ENCODE data around the gene SYK. TPM values are rescaled to one million over a fixed set of nuclear protein-coding genes. Genes with fewer than 3 reads are reported as not detected.
A peak's percentile ranks its signal among the peaks of the same experiment; 100 is the strongest.
"Not testable (repeated sequence)": the region's sequence is repeated elsewhere in the genome, so short reads cannot be mapped to it uniquely, and the experiment has no call there.

Gene SYK
- total RNA-seq, 3 donors from 2014 or later (not counting 1 experiment from before 2014, with no cell fraction given) = 75.5 to 104 (median 78.0) TPM

DNA sequence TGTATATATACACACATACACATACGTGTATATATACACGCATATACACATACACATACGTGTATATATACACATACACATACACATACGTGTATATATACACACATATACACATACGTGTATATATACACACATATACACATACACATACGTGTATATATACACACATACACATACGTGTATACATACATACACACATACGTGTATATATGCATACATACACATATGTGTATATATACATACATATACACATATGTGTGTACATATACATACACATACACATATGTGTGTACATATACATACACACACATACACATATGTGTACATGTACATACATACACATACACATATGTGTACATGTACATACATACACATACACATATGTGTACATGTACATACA lies 82.6 kb downstream of the SYK start:
- no peak overlapping the region for H3K4me3 Mint-ChIP-seq

DNA sequence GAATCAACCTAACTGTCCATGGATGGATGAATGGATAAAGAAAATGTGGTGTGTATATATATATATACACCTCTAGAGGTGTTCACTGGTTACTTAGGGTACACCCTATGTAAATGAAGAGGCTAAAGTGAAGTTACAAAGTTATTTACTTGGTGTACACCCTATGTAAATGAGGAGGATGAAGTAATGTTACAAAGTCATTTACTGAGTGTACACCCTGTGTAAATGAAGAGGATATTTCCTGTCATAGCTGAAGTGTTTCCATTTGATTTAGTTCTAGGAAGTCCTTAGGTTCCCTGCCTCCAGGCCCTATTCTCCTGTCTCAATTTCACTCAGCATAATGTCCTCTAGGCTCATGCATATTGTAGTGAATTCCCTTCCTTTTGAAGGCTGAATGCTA lies 85.2 kb downstream of the SYK start:
- intact Hi-C loops (cut with micrococcal nuclease); H3K4me3 Mint-ChIP-seq; H3K4me3 ChIP-seq (ENCODE audit: low read length); H3K4me1 Mint-ChIP-seq; H3K27me3 ChIP-seq (ENCODE audit: control insufficient read depth, insufficient read depth, low read length); H3K4me1 ChIP-seq (ENCODE audit: control insufficient read depth, insufficient read depth, low read length); H3K9me3 ChIP-seq (ENCODE audit: control insufficient read depth, insufficient read depth, low read length); ATAC-seq; H3K27ac ChIP-seq (ENCODE audit: low read length); H3K27me3 Mint-ChIP-seq (ENCODE audit: low read depth in 2 of 2); H3K9me3 Mint-ChIP-seq; DNase-seq: not testable (repeated sequence)
- peaks cover 10% of the 10 kb centered on the region for H3K36me3 Mint-ChIP-seq
- H3K27ac Mint-ChIP-seq = peak overlapping the region in 1 of 2 donors; percentile 33
- H3K36me3 ChIP-seq (ENCODE audit: control insufficient read depth, insufficient read depth, low read length) = peaks cover 47% of the 10 kb centered on the region

More for the DNA sequence above, 82.6 kb downstream of the SYK start:
- Mint-ChIP-seq H3K4me1 (no peaks in the 10 kb centered on the region), H3K27ac (no peak overlapping the region), H3K27me3 (ENCODE audit: low read depth in 2 of 2) (no peaks in the 10 kb centered on the region), H3K9me3 (no peaks in the 10 kb centered on the region), H3K36me3 (peaks cover 22% of the 10 kb centered on the region)
- Histone ChIP-seq H3K27me3 (ENCODE audit: control insufficient read depth, insufficient read depth, low read length) (no peaks in the 10 kb centered on the region), H3K27ac (ENCODE audit: low read length) (no peak overlapping the region), H3K9me3 (ENCODE audit: control insufficient read depth, insufficient read depth, low read length) (no peaks in the 10 kb centered on the region), H3K4me3 (ENCODE audit: low read length) (no peak overlapping the region), H3K4me1 (ENCODE audit: control insufficient read depth, insufficient read depth, low read length) (no peaks in the 10 kb centered on the region), H3K36me3 (ENCODE audit: control insufficient read depth, insufficient read depth, low read length) (peaks cover 52% of the 10 kb centered on the region)
- peak in 2 of 3 donors; percentile 42 to 79 for ATAC-seq
- 89% methylated on average over 3 of the region's 8 CpGs for WGBS (ENCODE audit: insufficient coverage)
- intact Hi-C loops (cut with micrococcal nuclease) = no loop called here
- no peak for DNase-seq
- TF ChIP-seq, protein P1, sequence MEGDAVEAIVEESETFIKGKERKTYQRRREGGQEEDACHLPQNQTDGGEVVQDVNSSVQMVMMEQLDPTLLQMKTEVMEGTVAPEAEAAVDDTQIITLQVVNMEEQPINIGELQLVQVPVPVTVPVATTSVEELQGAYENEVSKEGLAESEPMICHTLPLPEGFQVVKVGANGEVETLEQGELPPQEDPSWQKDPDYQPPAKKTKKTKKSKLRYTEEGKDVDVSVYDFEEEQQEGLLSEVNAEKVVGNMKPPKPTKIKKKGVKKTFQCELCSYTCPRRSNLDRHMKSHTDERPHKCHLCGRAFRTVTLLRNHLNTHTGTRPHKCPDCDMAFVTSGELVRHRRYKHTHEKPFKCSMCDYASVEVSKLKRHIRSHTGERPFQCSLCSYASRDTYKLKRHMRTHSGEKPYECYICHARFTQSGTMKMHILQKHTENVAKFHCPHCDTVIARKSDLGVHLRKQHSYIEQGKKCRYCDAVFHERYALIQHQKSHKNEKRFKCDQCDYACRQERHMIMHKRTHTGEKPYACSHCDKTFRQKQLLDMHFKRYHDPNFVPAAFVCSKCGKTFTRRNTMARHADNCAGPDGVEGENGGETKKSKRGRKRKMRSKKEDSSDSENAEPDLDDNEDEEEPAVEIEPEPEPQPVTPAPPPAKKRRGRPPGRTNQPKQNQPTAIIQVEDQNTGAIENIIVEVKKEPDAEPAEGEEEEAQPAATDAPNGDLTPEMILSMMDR (IDR thresholded peaks at IDR 0.05) = no peak

DNA sequence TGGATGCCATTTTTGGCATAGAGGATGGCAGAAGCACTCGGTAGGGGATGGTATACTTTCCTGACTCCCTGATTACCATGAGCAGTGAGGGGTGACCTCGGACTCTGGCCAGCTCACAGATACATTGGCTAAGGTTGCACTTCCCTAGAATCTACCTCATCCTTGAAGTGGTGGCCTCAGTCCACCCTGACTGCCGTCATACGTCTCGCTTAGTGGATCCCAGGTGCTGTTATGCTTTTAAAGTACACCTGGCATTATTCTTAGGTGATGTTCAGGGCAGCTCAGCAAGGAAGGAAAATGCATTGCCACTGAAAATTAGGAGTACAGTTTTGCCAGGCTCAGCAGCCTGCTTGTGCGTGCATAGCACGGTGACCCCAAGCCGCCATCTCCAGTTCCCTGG lies 87.3 kb downstream of the SYK start:
- Histone ChIP-seq H3K36me3 (ENCODE audit: control insufficient read depth, insufficient read depth, low read length) (peaks cover 50% of the 10 kb centered on the region), H3K27me3 (ENCODE audit: control insufficient read depth, insufficient read depth, low read length) (no peaks in the 10 kb centered on the region), H3K4me1 (ENCODE audit: control insufficient read depth, insufficient read depth, low read length) (no peaks in the 10 kb centered on the region), H3K9me3 (ENCODE audit: control insufficient read depth, insufficient read depth, low read length) (no peaks in the 10 kb centered on the region), H3K27ac (ENCODE audit: low read length) (no peak overlapping the region), H3K4me3 (ENCODE audit: low read length) (no peak overlapping the region)
- WGBS (ENCODE audit: insufficient coverage) = 95% methylated on average over 8 of the region's 8 CpGs
- intact Hi-C loops (cut with micrococcal nuclease) = no loop called here
- Mint-ChIP-seq H3K27ac (no peak overlapping the region), H3K9me3 (no peaks in the 10 kb centered on the region), H3K4me1 (peaks cover 0 to 4% of the 10 kb centered on the region in 2 donors), H3K4me3 (no peak overlapping the region), H3K36me3 (peaks cover 10% of the 10 kb centered on the region), H3K27me3 (ENCODE audit: low read depth in 2 of 2) (no peaks in the 10 kb centered on the region)
- TF ChIP-seq, protein P1 (IDR thresholded peaks at IDR 0.05) = no peak
- ATAC-seq (no peak), DNase-seq (no peak)

DNA sequence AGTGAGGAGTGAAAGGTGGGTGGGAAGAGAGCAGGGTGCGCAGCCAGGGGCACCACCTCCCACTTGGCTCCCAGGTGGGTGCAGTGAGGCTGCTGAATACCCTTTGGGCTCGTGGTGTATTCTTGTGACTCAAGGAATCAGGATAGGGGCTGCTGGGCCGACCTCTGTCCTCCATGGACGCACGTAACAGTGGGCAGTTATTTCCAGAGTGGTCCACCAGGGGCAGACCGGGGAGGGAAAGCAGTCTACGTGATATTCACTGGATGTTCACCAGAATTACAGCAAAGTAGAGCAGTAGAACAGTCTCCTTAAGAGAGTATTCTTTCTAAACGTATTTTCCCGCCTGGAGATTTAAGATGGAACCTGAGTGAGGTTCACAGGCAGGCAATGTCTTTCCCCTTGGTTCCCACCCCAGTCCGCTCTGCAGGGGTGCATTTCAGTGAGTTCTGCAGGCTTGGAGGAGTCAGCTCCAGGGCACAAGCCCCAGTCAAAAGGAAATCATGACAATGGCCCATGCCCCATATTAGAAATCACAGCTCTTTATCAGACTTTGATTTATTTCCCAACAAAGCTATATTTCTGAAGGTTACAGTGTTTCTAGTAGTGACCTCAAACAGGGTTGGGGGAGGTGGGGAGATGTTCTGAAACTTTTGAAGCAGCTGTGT lies 88.7 kb downstream of the SYK start:
- Histone ChIP-seq H3K4me3 (ENCODE audit: low read length) (no peak overlapping the region), H3K9me3 (ENCODE audit: control insufficient read depth, insufficient read depth, low read length) (no peaks in the 10 kb centered on the region), H3K36me3 (ENCODE audit: control insufficient read depth, insufficient read depth, low read length) (peaks cover 50% of the 10 kb centered on the region), H3K4me1 (ENCODE audit: control insufficient read depth, insufficient read depth, low read length) (no peaks in the 10 kb centered on the region), H3K27ac (ENCODE audit: low read length) (no peak overlapping the region), H3K27me3 (ENCODE audit: control insufficient read depth, insufficient read depth, low read length) (no peaks in the 10 kb centered on the region)
- 93% methylated on average over 10 of the region's 10 CpGs for WGBS (ENCODE audit: insufficient coverage)
- no peak overlapping the region for H3K27ac Mint-ChIP-seq
- DNase-seq (no peak), ATAC-seq (no peak)
- H3K9me3 Mint-ChIP-seq = no peaks in the 10 kb centered on the region
- H3K36me3 Mint-ChIP-seq = peaks cover 18% of the 10 kb centered on the region
- TF ChIP-seq, protein P1 (IDR thresholded peaks at IDR 0.05) = no peak
- no peaks in the 10 kb centered on the region for H3K27me3 Mint-ChIP-seq (ENCODE audit: low read depth in 2 of 2)
- peaks cover 6 to 8% of the 10 kb centered on the region in 2 donors for H3K4me1 Mint-ChIP-seq
- intact Hi-C loops (cut with micrococcal nuclease) = no loop called here
- no peak overlapping the region for H3K4me3 Mint-ChIP-seq

All from natural killer cell (primary cell).